Medulla oblongata (tissue), 1 donor: Measurements from ENCODE around the gene EDA.

ENCODE experiments used
- DNase-seq: peaks from one replicate; pipeline ENCODE4 v3.0.0-alpha.2; 2015; ENCODE audit errors: extremely low spot score

Gene EDA

DNA sequence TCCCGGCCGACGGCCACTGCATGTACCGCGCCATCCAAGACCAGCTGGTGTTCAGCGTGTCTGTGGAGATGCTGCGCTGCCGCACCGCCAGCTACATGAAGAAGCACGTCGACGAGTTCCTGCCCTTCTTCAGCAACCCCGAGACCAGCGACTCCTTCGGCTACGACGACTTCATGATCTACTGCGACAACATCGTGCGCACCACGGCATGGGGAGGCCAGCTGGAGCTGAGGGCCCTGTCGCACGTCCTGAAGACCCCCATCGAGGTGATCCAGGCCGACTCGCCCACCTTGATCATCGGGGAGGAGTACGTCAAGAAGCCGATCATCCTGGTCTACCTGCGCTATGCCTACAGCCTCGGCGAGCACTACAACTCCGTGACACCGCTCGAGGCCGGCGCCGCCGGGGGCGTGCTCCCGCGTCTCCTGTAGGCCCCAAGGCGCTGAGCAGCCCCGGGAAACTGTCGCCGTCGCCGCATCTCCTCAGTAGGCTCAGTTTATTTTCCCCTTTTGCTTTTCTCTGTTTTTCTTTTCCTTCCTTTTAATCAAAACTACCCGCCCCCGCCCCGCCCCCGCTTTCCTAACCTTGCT, 447.1 kb downstream of the EDA start:
- no peak for DNase-seq

DNA sequence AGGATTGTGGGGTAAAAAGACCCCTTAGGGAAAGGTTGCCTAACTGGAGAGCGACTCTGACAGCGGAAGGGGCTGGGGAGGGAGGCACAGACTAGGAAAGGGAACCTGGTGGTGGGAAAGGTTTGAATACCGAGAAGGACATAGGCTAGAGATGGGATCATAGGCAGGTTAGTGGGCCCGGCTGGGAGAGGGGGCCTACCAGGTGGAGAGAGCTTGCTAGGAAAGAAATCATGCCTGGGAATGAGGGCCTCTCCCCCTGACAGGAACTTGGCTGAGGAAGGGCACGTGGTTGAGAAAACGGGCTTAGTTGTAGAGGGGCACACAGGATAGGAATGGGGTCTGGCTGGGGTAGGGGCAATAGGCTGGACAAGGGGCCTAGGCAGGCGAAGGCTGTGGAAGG, 450.7 kb downstream of the EDA start:
- DNase-seq, result no peak

DNA sequence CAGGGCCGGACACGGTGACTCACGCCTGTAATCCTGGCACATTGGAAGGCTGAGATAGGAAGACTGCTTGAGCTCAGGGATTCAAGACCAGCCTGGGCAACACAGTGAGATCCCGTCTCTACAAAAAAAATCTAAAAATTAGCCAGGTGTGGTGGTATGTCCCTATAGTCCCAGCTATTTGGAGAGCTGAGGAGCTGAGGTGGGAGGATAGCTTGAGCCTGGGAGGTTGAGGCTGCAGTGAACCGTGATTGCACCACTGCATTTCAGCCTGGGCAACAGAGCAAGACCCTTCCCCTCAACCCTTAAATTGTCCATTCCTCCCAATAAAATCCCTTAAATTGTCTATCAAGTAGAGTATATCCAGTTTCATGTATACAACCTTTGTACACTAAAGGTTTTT, 463.4 kb downstream of the EDA start:
- no peak for DNase-seq

DNA sequence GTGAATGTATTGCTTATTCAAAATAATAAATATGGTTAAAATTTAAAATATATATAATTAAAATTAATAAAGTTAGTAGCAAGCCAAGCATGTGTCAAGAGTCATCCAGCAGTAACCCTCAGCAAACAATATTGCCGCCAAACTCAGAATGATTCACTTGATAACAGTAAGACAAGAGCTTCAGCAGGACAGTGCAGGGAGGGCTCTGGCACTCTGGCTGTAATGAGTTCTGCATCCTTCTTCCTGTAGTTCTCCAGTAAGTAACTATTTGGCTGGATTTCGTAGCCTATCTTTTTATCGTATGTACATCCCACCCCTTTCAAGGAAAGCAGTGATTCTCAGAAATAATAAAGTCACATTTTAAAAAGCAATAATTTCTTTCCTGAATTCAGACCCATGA, 464.0 kb downstream of the EDA start:
- no peak for DNase-seq

DNA sequence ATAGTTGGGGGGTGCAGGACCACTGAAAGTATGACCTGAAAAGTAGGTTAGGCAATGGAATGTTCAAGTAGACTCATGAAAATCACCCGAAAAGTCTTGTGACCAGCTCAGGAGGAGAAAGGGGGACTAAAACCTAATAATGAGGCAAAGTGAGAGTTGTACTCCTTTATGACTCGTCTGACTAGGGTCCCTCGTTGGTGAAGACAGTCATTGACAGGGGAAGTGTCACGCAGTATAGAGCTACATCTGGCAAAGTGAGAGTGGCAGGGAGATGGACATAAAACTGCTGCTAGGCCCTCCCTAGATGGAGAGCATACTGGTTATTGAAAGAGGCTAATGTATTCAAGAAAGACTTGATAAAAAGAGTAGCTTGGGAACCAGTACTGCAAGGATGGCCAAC, 466.8 kb downstream of the EDA start:
- no peak for DNase-seq

DNA sequence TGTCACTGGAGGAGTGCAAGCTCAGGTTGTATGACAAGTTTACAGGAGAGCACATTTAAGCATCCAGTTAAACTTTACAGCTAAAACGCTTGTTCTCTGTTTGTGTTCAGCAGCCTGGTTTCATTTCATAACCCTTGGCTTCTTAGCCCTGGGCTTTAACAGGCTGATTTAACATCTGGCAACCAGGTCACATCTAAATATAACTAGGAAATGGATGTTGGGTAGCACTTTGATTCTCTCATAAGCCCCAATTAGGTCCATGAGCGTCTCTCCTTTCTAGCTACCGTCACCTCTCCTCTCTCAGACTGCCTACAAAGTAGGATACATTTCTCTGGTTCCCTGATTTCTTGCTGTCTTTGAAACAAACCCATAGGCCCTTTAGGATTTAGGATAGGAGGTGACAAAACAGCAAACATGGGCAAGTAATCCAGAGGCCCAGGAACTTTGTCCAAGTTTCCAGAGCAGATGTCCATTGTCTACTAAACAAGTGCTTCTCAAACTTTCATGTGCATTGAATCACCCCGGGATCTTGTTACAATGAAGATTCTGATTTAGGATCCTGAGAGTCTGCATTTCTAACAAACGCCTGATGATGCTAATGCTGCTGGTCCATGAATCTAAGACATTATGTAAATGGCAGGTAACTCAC, 468.8 kb downstream of the EDA start:
- no peak for DNase-seq

DNA sequence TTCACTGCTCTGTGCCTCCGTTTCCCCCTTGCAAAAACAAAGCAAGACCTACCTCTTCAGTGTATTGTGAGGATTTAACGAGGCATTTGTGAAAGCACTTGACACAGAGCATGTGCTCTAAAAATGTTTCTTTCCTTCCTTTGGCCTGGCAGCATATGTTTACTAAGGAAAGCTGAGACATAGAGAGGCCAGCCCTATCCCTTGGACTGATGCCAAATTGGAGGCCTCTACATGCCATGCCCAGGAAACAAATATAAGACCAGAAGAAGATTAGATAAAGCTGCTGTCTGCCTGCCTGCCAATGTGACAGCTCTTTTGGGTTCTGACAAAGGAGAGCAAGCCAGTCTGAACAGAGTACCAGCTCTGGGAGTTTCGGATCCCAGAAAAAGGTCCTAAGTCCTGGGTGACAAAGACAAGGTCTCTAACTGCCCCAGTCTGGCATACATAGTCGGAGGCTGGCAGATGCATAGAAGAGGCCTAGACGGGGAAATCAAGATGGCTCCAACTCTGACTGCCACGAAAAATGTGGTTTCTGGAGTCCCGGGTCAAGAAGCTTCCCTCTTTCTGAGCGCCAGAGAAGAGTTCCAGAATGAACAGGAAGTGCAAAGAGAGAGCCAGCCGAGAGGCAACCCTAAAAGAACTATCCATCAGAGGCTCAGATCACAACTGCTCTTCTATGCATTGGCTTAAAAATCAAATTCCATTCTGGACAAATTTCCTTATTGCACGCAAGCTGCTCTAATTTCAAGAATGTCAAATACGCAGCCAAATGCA, 472.1 kb downstream of the EDA start:
- no peak for DNase-seq

DNA sequence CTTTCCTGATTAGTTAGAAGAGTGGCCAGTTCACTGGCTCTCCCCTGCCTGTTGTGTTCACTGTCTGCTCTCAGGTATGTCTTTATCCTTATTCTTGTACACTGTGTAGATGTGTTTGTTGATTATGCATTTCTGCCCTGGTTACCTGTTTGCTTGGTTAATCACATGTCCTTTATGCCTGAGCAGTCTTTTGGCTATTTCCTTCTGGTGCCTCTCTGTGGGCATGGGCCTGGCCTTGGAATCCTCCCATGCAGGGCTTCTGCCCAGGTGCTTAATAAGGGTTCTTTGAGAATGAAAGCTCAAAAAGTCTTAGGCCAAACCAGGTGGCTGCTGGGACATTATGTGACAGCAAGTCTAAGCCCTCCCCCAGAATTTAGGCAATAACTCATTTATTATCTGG, 472.8 kb downstream of the EDA start:
- DNase-seq, result no peak
